Anterior cingulate cortex (tissue), 58 donors: Measurements from ENCODE around the gene CCDC137.
A peak's percentile ranks its signal among the peaks of the same experiment; 100 is the strongest.

ENCODE experiments used
- DNase-seq, 58 donors: peaks; one replicate each; lab custom pipeline; 2025; lab: John Stamatoyannopoulos, UW

CCDC137 gene

GRCh38 chr17:81697261-81698044, 30.9 kb downstream of the CCDC137 start:
- no peak for DNase-seq

- no peak for DNase-seq
These were observed 34.1 kb downstream of the CCDC137 start for GRCh38 chr17:81700353-81701287.

GRCh38 chr17:81701288-81702071, 34.9 kb downstream of the CCDC137 start:
- DNase-seq: no peak

- DNase-seq: peak; percentile 31 to 96 (median 90)
These were observed 36.6 kb downstream of the CCDC137 start, which contains the start of gene MRPL12 for GRCh38 chr17:81702934-81703746. Gene MRPL12, plus strand, starts transcription at chr17:81703367. Its CDS starts 135 bp downstream, at chr17:81703502.

- no peak for DNase-seq
These were observed 37.5 kb downstream of the CCDC137 start for GRCh38 chr17:81703747-81704654.

GRCh38 chr17:81705518-81706231, 39.1 kb downstream of the CCDC137 start:
- DNase-seq: no peak

GRCh38 chr17:81706232-81706611, 39.7 kb downstream of the CCDC137 start:
- no peak for DNase-seq

GRCh38 chr17:81706757-81707624, 40.5 kb downstream of the CCDC137 start:
- no peak for DNase-seq

GRCh38 chr17:81707725-81708646, 41.4 kb downstream of the CCDC137 start:
- DNase-seq: no peak

GRCh38 chr17:81708739-81709185, 42.2 kb downstream of the CCDC137 start:
- no peak for DNase-seq

GRCh38 chr17:81710514-81711308, 44.2 kb downstream of the CCDC137 start:
- DNase-seq: peak in 2 of 58 donors; percentile 10 to 15

GRCh38 chr17:81711814-81712467, 45.4 kb downstream of the CCDC137 start, which contains the start of gene SLC25A10:
Gene SLC25A10, plus strand, starts transcription at chr17:81712284. Its CDS starts 143 bp downstream, at chr17:81712427.
- peak in 54 of 58 donors; percentile 11 to 81 (median 60) for DNase-seq

GRCh38 chr17:81712468-81713003, 46.0 kb downstream of the CCDC137 start:
- DNase-seq: peak in 3 of 58 donors; percentile 9 to 56 (median 48)
